GM12878 (cell line): ENCODE measurements around the gene MAP4K4. TPM values are rescaled to one million over a fixed set of nuclear protein-coding genes. Genes with fewer than 3 reads are reported as not detected.

ENCODE experiments used
- ATAC-seq: fragments of 200-7000 bp; cut with Tn5 transposase; 3 replicates; pipeline ENCODE4 v1.9.1; 2020; ENCODE audit warnings: mild to moderate bottlenecking, moderate library complexity
- BruUV-seq: library from RNA; stranded (reverse); fragments of 400-500 nt; replicated peaks from 2 replicates; lab custom pipeline; 2021; lab: Mats Ljungman, UMichigan
- CTCF ChIA-PET: fragments of 300-600 bp; sonication (Branson Sonifier 250); formaldehyde crosslinking; extraction: SDS; loops from one replicate; lab custom pipeline; 2021; ENCODE audit warnings: inconsistent platforms; lab: Yijun Ruan, JAX
- POLR2A ChIA-PET: fragments of 350-600 bp; formaldehyde crosslinking; extraction: SDS; loops from one replicate; lab custom pipeline; 2021; ENCODE audit warnings: inconsistent platforms; lab: Charles Lee
- RAD21 ChIA-PET: fragments of 300-600 bp; sonication (Branson Sonifier 250); formaldehyde crosslinking; loops from one replicate; lab custom pipeline; 2023; ENCODE audit warnings: antibody characterized with exemption; ENCODE audit not compliant: unreplicated experiment; lab: Charles Lee
- SMC1A ChIA-PET: fragments of 300-600 bp; sonication (Branson Sonifier 250); formaldehyde crosslinking; loops from one replicate; lab custom pipeline; 2023; ENCODE audit not compliant: unreplicated experiment, uncharacterized antibody; lab: Charles Lee
- DNase-seq: peaks from one replicate; pipeline ENCODE4 v3.0.0-alpha.2; 2011; ENCODE audit warnings: low read depth, low spot score
- FAIRE-seq: peaks from 3 replicates; lab custom pipeline; 2011; peaks lifted over from hg19 to GRCh38; lab: Jason Lieb, UNC
- H2AFZ ChIP-seq: 2 replicates; pipeline ENCODE4 v1.6.0; 2011; ENCODE audit warnings: low read depth, low read length, control low read depth; ENCODE audit not compliant: control insufficient read depth
- H3K27ac ChIP-seq: 2 replicates; pipeline ENCODE4 v1.5.1; 2011; ENCODE audit warnings: control low read depth; ENCODE audit not compliant: control insufficient read depth, insufficient read depth
- H3K27me3 ChIP-seq, 2 experiments: replicated peaks in 1 of 2; 2 replicates each; pipeline versions ENCODE4 v1.6.0 to v1.6.1; 2011; ENCODE audit warnings: low read length in 1 of 2; ENCODE audit not compliant: control insufficient read depth in 2 of 2, insufficient read depth in 2 of 2
- H3K36me3 ChIP-seq, 2 experiments: 2 replicates each; pipeline ENCODE4 v1.5.1; 2011; ENCODE audit warnings: low read length in 1 of 2; ENCODE audit not compliant: control insufficient read depth in 2 of 2, insufficient read depth in 2 of 2
- H3K4me1 ChIP-seq: 2 replicates; pipeline ENCODE4 v1.6.1; 2011; ENCODE audit warnings: mild to moderate bottlenecking, low read length, moderate library complexity, mixed read lengths; ENCODE audit not compliant: control insufficient read depth, insufficient read depth
- H3K4me2 ChIP-seq: 2 replicates; pipeline ENCODE4 v1.6.0; 2011; ENCODE audit warnings: control low read depth; ENCODE audit not compliant: control insufficient read depth, insufficient read depth
- H3K4me3 ChIP-seq: fragments of 200-600 bp; sonication (generic); 2 replicates; pipeline ENCODE4 v1.5.1; 2016
- H3K79me2 ChIP-seq: 2 replicates; pipeline ENCODE4 v1.6.0; 2011; ENCODE audit warnings: low read length; ENCODE audit not compliant: control insufficient read depth, insufficient read depth
- H3K9ac ChIP-seq: 2 replicates; pipeline ENCODE4 v1.8.0; 2011; ENCODE audit warnings: low read length, control low read depth, mixed read lengths; ENCODE audit not compliant: control insufficient read depth, insufficient read depth
- H3K9me3 ChIP-seq: replicated peaks from 3 replicates; pipeline ENCODE4 v1.5.1; 2011; ENCODE audit warnings: mild to moderate bottlenecking, low read length; ENCODE audit not compliant: control insufficient read depth, insufficient read depth
- H4K20me1 ChIP-seq: 2 replicates; pipeline ENCODE4 v1.6.0; 2011; ENCODE audit not compliant: control insufficient read depth, insufficient read depth
- BCLAF1 ChIP-seq: fragments of 450-650 bp; IDR thresholded peaks from 2 replicates; pipeline ENCODE4 v1.6.1; 2017; ENCODE audit warnings: antibody characterized with exemption, mild to moderate bottlenecking, moderate library complexity
- SMARCA5 ChIP-seq: fragments of 450-650 bp; IDR thresholded peaks from 2 replicates; pipeline ENCODE4 v1.6.1; 2017; ENCODE audit warnings: mild to moderate bottlenecking
- WGBS: methylation state at CpG from one replicate; pipeline ENCODE4 v1.1.6; 2016; ENCODE audit warnings: low lambda C conversion rate; ENCODE audit not compliant: insufficient replicate concordance, insufficient coverage; ENCODE audit errors: missing lambda C conversion rate; 5-methylcytosine and 5-hydroxymethylcytosine counted together
- in situ Hi-C: fragments of 300-500 bp; cut with MboI; formaldehyde crosslinking; loops from 9 replicates; pipeline ENCODE4 v1.14.3; 2018; ENCODE audit warnings: mixed read lengths
- intact Hi-C: fragments of 100-400 bp; cut with micrococcal nuclease; formaldehyde crosslinking; loops from one replicate; pipeline ENCODE4 v1.14.2; 2022; ENCODE audit not compliant: unreplicated experiment
- polyA plus RNA-seq, 11 experiments: library from polyadenylated mRNA; depleted of rRNA in 4 of 11; unstranded in 6 of 11; stranded (reverse) in 5 of 11; fragments of >200 nt; fragmentation: Nextera tagmentation in 4 of 11; fragmentation: Illumina TruSeq in 1 of 11; extraction: Ambion mirVana in 4 of 11; extraction: Trizol in 1 of 11; gene quantifications; 1 replicate in 1 of 11; 2 replicates in 10 of 11; pipeline versions ENCODE4 v1.2.1 to v1.2.3, GENCODE V29; 2011 to 2016; ENCODE audit warnings: inconsistent platforms in 2 of 11, missing spikeins in 2 of 11, low read depth in 1 of 11
- total RNA-seq, 4 experiments: library from RNA; depleted of rRNA in 3 of 4; stranded (reverse); fragments of >200 nt in 3 of 4; fragmentation: Illumina TruSeq in 1 of 4; extraction: Trizol in 1 of 4; gene quantifications; 2 replicates each; pipeline versions ENCODE4 v1.2.1 to v1.2.3, GENCODE V29; 2013 to 2021

The MAP4K4 gene
- total and polyA plus RNA-seq, 10 of the 15 experiments (the other 5 are each of a cell fraction or from before 2014, with no cell fraction given), result 1.9 to 50.4 (median 9.7) TPM

DNA sequence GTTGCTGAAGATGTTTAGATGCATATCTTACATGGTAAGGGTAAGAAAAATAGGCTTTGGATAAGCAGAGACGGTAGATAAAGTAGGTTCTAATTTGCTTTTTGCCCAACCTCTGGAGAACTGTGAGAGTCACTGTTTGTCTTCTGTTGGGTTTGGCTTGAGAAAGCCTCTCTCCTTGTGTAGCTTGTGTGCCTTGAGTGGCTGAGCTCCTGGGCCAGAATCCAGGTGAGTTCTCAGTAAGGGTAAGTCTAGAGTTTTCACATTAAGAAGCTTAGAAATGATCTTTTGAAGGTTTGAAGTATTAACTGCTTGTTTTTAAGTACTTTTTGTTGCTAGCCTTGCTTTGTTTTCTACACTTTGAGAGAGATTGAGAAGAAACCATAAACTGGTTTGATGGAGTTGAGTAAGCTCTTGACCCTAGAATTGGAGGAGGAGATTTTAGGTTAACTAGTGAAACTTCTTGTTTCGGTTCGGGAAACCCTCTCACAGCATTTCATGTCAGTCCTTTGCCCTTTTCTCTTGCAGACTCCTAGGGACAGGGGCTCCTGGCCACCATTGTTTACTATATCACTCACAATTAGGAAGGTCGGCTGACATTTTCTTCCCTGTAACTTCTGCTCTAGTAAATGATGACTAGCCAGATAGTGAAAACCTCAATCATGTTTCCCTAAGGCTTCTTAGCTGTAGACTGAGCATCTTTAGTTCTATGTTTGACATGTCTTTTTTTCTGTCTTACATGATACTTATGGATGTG lies 26.0 kb downstream of the MAP4K4 start:
- H3K27ac ChIP-seq, result no peak overlapping the region
- no peak overlapping the region for H3K9ac ChIP-seq
- SMC1A ChIA-PET, result interaction anchor here (1.1 to 3.1 kb wide), 6 partner anchors 13 to 98 kb away, joined by 3 to 22 read pairs (median 4); no protein-coding TSS in a partner anchor
- ATAC-seq (peak; percentile 52), FAIRE-seq (no peak), DNase-seq (no peak)
- POLR2A ChIA-PET, result interaction anchor here (0.6 to 1.1 kb wide), 5 partner anchors 13 to 51 kb away, joined by 3 to 7 read pairs (median 4); no protein-coding TSS in a partner anchor
- peaks cover 3% of the 10 kb centered on the region for H3K4me1 ChIP-seq
- in situ Hi-C loops, result no loop called here
- no peaks in the 10 kb centered on the region; a peak in 1 of 4 replicates for H3K27me3 ChIP-seq
- no TSS peak for BruUV-seq
- H3K4me2 ChIP-seq, result no peak overlapping the region
- H3K4me3 ChIP-seq, result no peak overlapping the region
- H3K9me3 ChIP-seq, result peaks cover 4% of the 10 kb centered on the region; the same call in 2 of the 3 replicates
- RAD21 ChIA-PET, result interaction anchor here (0.7 to 1.3 kb wide), 7 partner anchors 24 to 469 kb away, joined by 3 to 8 read pairs (median 3); no protein-coding TSS in a partner anchor
- CTCF ChIA-PET, result interaction anchor here (0.7 to 4.3 kb wide), 8 partner anchors 19 to 381 kb away, joined by 3 to 40 read pairs (median 3); no protein-coding TSS in a partner anchor
- H3K36me3 ChIP-seq, result no peaks in the 10 kb centered on the region
- no peaks in the 10 kb centered on the region for H3K79me2 ChIP-seq
- H2AFZ ChIP-seq, result no peak overlapping the region
- intact Hi-C loops, result no loop called here
- no peak for TF ChIP-seq BCLAF1
- TF ChIP-seq SMARCA5, result 0 out of 2 replicates have a peak, but pooled peaks have one; percentile 21
- H4K20me1 ChIP-seq, result no peaks in the 10 kb centered on the region
- 12% methylated on average over 4 of the region's 4 CpGs for WGBS
